IPS-18a (cell line): Measurements from ENCODE around the gene OR2A14.
"Not testable (repeated sequence)": the region's sequence is repeated elsewhere in the genome, so short reads cannot be mapped to it uniquely, and the experiment has no call there.

Experiments used
- H3K27ac ChIP-seq: one replicate; pipeline ENCODE4 v1.5.1; 2013; ENCODE audit warnings: low read length
- H3K27me3 ChIP-seq: one replicate; pipeline ENCODE4 v1.6.1; 2013; ENCODE audit warnings: mild to moderate bottlenecking, low read length; ENCODE audit not compliant: control insufficient read depth, insufficient read depth
- H3K36me3 ChIP-seq: one replicate; pipeline ENCODE4 v1.6.1; 2013; ENCODE audit warnings: low read depth, low read length; ENCODE audit not compliant: control insufficient read depth
- H3K4me1 ChIP-seq: one replicate; pipeline ENCODE4 v1.6.1; 2013; ENCODE audit warnings: low read depth, low read length; ENCODE audit not compliant: control insufficient read depth
- H3K4me3 ChIP-seq: one replicate; pipeline ENCODE4 v1.5.1; 2013; ENCODE audit warnings: low read length
- H3K9ac ChIP-seq: one replicate; pipeline ENCODE4 v1.6.1; 2013; ENCODE audit warnings: mild to moderate bottlenecking, low read length, moderate library complexity
- H3K9me3 ChIP-seq: one replicate; pipeline ENCODE4 v1.6.1; 2013; ENCODE audit warnings: low read depth, low read length; ENCODE audit not compliant: control insufficient read depth

Gene OR2A14

GRCh38 chr7:144113651-144114050 is 9.3 kb upstream of the OR2A14 start:
- Histone ChIP-seq H3K9me3 (no peaks in the 10 kb centered on the region), H3K36me3 (no peaks in the 10 kb centered on the region)

GRCh38 chr7:144118341-144118740 is 4.6 kb upstream of the OR2A14 start:
- Histone ChIP-seq H3K9ac (no peak overlapping the region), H3K4me3 (no peak overlapping the region), H3K27ac (no peak overlapping the region), H3K36me3 (no peaks in the 10 kb centered on the region), H3K9me3 (no peaks in the 10 kb centered on the region), H3K27me3 (no peaks in the 10 kb centered on the region), H3K4me1 (no peaks in the 10 kb centered on the region)

More at GRCh38 chr7:144113651-144114050, 9.3 kb upstream of the OR2A14 start:
- Histone ChIP-seq H3K27ac (no peak overlapping the region), H3K27me3 (no peaks in the 10 kb centered on the region), H3K4me1 (no peaks in the 10 kb centered on the region), H3K4me3 (no peak overlapping the region), H3K9ac (no peak overlapping the region)

GRCh38 chr7:144127714-144128334 is 4.8 kb downstream of the OR2A14 start:
- Histone ChIP-seq H3K9me3 (no peaks in the 10 kb centered on the region), H3K27me3 (no peaks in the 10 kb centered on the region), H3K4me1 (no peaks in the 10 kb centered on the region), H3K9ac (no peak overlapping the region), H3K36me3 (no peaks in the 10 kb centered on the region), H3K4me3 (no peak overlapping the region), H3K27ac (no peak overlapping the region)

GRCh38 chr7:144129601-144130000 is 6.6 kb downstream of the OR2A14 start:
- not testable (repeated sequence) for H3K27me3 ChIP-seq, H3K4me3 ChIP-seq, H3K27ac ChIP-seq, H3K36me3 ChIP-seq, H3K4me1 ChIP-seq, H3K9me3 ChIP-seq, H3K9ac ChIP-seq

GRCh38 chr7:144130730-144131129 is 7.8 kb downstream of the OR2A14 start:
- no peak overlapping the region for H3K9ac ChIP-seq
- no peak overlapping the region for H3K4me3 ChIP-seq
- H3K36me3 ChIP-seq = no peaks in the 10 kb centered on the region
- no peaks in the 10 kb centered on the region for H3K27me3 ChIP-seq
- H3K9me3 ChIP-seq = no peaks in the 10 kb centered on the region
- H3K4me1 ChIP-seq = no peaks in the 10 kb centered on the region
- no peak overlapping the region for H3K27ac ChIP-seq

GRCh38 chr7:144132262-144132661 is 9.3 kb downstream of the OR2A14 start:
- H3K27ac ChIP-seq = no peak overlapping the region
- H3K9me3 ChIP-seq = no peaks in the 10 kb centered on the region
- H3K4me3 ChIP-seq = no peak overlapping the region
- no peak overlapping the region for H3K9ac ChIP-seq
- H3K27me3 ChIP-seq = no peaks in the 10 kb centered on the region
- no peaks in the 10 kb centered on the region for H3K36me3 ChIP-seq
- no peaks in the 10 kb centered on the region for H3K4me1 ChIP-seq

- no peaks in the 10 kb centered on the region for H3K27me3 ChIP-seq
Measured at GRCh38 chr7:144133307-144133706, 10.3 kb downstream of the OR2A14 start.

GRCh38 chr7:144134116-144134515 is 11.1 kb downstream of the OR2A14 start:
- Histone ChIP-seq H3K27ac (no peak overlapping the region), H3K9me3 (no peaks in the 10 kb centered on the region), H3K4me1 (no peaks in the 10 kb centered on the region), H3K9ac (no peak overlapping the region), H3K27me3 (no peaks in the 10 kb centered on the region), H3K4me3 (no peak overlapping the region), H3K36me3 (no peaks in the 10 kb centered on the region)

More at GRCh38 chr7:144133307-144133706, 10.3 kb downstream of the OR2A14 start:
- Histone ChIP-seq H3K36me3 (no peaks in the 10 kb centered on the region), H3K9me3 (no peaks in the 10 kb centered on the region), H3K4me1 (no peaks in the 10 kb centered on the region), H3K9ac (no peak overlapping the region), H3K4me3 (no peak overlapping the region), H3K27ac (no peak overlapping the region)

- no peaks in the 10 kb centered on the region for H3K4me1 ChIP-seq
Measured at GRCh38 chr7:144137501-144137900, 14.5 kb downstream of the OR2A14 start.

GRCh38 chr7:144142187-144142586 is 19.2 kb downstream of the OR2A14 start:
- Histone ChIP-seq H3K4me3 (no peak overlapping the region), H3K9me3 (no peaks in the 10 kb centered on the region), H3K27me3 (no peaks in the 10 kb centered on the region), H3K27ac (no peak overlapping the region), H3K4me1 (no peaks in the 10 kb centered on the region), H3K9ac (no peak overlapping the region), H3K36me3 (no peaks in the 10 kb centered on the region)

More at GRCh38 chr7:144137501-144137900, 14.5 kb downstream of the OR2A14 start:
- H3K36me3 ChIP-seq = no peaks in the 10 kb centered on the region
- H3K9me3 ChIP-seq = no peaks in the 10 kb centered on the region
- no peak overlapping the region for H3K9ac ChIP-seq
- H3K27me3 ChIP-seq = no peaks in the 10 kb centered on the region
- no peak overlapping the region for H3K4me3 ChIP-seq
- no peak overlapping the region for H3K27ac ChIP-seq

- no peak overlapping the region for H3K27ac ChIP-seq
- no peaks in the 10 kb centered on the region for H3K27me3 ChIP-seq
- H3K9ac ChIP-seq = no peak overlapping the region
- no peaks in the 10 kb centered on the region for H3K4me1 ChIP-seq
- H3K36me3 ChIP-seq = no peaks in the 10 kb centered on the region
- no peak overlapping the region for H3K4me3 ChIP-seq
- peaks cover 14% of the 10 kb centered on the region for H3K9me3 ChIP-seq
Measured at GRCh38 chr7:144144426-144144825, 21.4 kb downstream of the OR2A14 start.

GRCh38 chr7:144148224-144148827 is 25.4 kb downstream of the OR2A14 start:
- no peaks in the 10 kb centered on the region for H3K36me3 ChIP-seq
- no peak overlapping the region for H3K4me3 ChIP-seq
- H3K9me3 ChIP-seq = peaks cover 14% of the 10 kb centered on the region
- no peaks in the 10 kb centered on the region for H3K27me3 ChIP-seq
- H3K27ac ChIP-seq = no peak overlapping the region
- H3K4me1 ChIP-seq = no peaks in the 10 kb centered on the region
- H3K9ac ChIP-seq = no peak overlapping the region
